ENCODE results near the gene SMPDL3B. TPM values are rescaled to one million over a fixed set of nuclear protein-coding genes. Genes with fewer than 3 reads are reported as not detected.
A peak's percentile ranks its signal among the peaks of the same experiment; 100 is the strongest.
"Not testable (repeated sequence)": the region's sequence is repeated elsewhere in the genome, so short reads cannot be mapped to it uniquely, and the experiment has no call there.

The SMPDL3B gene
- total RNA-seq, 2 donors from 2014 or later: not detected

DNA sequence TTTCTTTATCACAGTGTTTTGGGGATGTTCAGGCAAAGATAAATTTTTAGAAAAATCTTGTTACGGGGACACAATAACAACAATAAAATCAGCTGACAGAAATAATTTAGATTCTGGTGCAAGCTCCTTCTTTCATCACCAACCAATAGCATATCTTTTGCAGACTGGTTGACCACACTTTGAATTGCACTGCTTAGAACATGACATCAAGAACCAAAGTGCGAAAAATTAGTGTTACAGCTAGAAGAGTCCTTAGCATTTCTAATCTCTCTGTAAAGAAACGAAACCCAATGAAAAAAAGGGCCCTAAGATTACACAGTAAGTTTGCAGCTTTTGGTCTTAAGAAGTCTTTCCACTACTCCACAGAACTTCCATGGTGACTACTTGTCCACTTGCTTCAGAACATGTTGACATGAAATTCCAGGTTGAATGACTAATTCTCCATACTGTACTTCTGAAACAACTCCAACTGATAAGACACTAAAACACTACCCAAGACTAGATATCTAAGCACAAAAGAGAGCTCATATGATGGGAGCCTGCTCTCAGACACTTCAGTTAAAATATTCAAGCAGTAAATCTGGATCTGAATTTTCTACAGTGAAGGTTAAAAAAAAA, 56.2 kb downstream of the SMPDL3B start:
- Mint-ChIP-seq H3K36me3 (ENCODE audit: low read depth) (peaks cover 3% of the 10 kb centered on the region), H3K4me1 (peaks cover 19% of the 10 kb centered on the region), H3K4me3 (peak overlapping the region; percentile 49), H3K27me3 (no peaks in the 10 kb centered on the region), H3K27ac (no peak overlapping the region)
- no peaks in the 10 kb centered on the region for H3K9me3 ChIP-seq (ENCODE audit: control insufficient read depth, low read length, poor library complexity, severe bottlenecking)
- DNase-seq (no peak), ATAC-seq (no peak)

DNA sequence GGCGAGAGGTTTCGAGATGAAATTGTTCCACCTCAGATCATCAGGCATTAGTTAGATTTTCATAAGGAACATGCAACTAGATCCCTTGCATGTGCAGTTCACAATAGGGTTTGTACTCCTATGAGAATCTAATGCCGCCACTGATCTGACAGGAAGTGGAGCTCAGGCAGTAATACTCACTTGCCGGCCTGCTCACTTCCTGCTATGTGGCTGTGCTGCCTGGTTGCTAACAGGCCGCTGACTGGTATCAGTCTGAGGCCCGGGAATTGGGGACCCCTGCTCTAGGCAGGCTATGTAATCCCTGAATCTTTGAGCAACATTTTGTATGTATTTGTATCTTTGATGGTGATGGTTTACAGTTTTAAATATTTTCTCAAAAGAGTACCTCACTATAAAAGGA, 57.5 kb downstream of the SMPDL3B start:
- H3K4me3 Mint-ChIP-seq: peak overlapping the region; percentile 31
- H3K4me1 Mint-ChIP-seq: peaks cover 16% of the 10 kb centered on the region
- peak; percentile 94 for ATAC-seq
- DNase-seq: peak; percentile 17 to 36 (median 33)
- H3K36me3 Mint-ChIP-seq (ENCODE audit: low read depth): peaks cover 3% of the 10 kb centered on the region
- no peaks in the 10 kb centered on the region for H3K27me3 Mint-ChIP-seq
- H3K27ac Mint-ChIP-seq: peak overlapping the region; percentile 79
- no peaks in the 10 kb centered on the region for H3K9me3 ChIP-seq (ENCODE audit: control insufficient read depth, low read length, poor library complexity, severe bottlenecking)

DNA sequence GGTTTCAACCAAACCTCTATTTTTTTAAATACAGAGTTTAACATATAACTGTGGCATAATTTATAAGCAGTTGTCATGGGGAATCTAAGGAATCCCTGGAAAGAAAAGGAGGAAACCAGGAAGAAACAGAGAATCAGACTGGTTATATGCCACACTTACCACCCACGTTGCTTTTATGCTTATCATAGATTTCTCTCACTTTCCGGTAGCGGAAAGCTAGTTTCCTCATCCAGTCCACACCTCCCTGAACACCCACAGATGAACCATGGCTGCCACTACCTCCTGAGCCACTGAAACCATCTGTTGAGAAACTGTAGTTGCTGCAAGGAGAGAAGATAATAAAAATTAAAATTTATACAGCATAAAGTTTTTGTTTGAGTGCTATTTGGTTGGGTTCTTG, 58.4 kb downstream of the SMPDL3B start:
- ATAC-seq: peak; percentile 70
- DNase-seq: no peak
- H3K27me3 Mint-ChIP-seq: no peaks in the 10 kb centered on the region
- peaks cover 7% of the 10 kb centered on the region for H3K36me3 Mint-ChIP-seq (ENCODE audit: low read depth)
- no peaks in the 10 kb centered on the region for H3K9me3 ChIP-seq (ENCODE audit: control insufficient read depth, low read length, poor library complexity, severe bottlenecking)
- H3K4me3 Mint-ChIP-seq: peak overlapping the region; percentile 19
- peaks cover 18% of the 10 kb centered on the region for H3K4me1 Mint-ChIP-seq
- peak overlapping the region; percentile 79 for H3K27ac Mint-ChIP-seq

DNA sequence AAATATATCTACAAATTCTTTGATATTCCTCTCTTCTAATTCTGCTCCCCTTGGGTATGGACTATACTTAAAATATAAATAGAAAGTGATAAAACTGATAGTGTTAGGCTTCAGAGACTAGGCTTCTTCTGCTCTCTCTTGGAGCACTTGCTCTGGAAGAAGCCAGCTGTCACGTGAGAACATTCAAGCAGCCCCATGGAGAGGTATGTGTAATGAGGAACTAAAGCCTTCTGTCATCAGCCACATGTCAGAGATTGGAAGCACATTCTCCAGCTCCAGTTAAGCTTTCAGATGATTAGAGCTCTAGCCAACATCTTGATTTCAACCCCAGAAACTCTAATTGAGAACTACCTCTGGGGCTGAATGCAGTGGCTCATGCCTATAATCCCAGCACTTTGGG, 59.3 kb downstream of the SMPDL3B start:
- H3K27ac Mint-ChIP-seq: no peak overlapping the region

DNA sequence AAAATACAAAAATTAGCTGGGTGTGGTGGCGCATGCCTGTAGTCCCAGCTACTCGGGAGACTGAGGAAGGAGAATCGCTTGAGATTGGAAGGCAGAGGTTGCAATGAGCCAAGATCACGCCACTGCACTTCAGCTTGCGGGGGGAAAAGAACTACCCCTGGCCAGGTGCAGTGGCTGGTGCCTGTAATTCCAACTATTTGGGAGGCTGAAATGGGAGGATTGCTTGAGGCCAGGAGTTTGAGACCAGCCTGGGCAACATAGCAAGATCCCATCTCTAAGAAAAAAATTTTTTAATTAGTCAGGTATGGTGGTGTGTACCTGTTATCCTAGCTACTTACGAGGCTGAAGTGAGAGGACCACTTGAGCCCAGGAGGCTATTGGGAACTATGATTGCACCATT, 59.7 kb downstream of the SMPDL3B start:
- H3K27ac Mint-ChIP-seq; ATAC-seq; DNase-seq; H3K36me3 Mint-ChIP-seq (ENCODE audit: low read depth); H3K4me3 Mint-ChIP-seq; H3K9me3 ChIP-seq (ENCODE audit: control insufficient read depth, low read length, poor library complexity, severe bottlenecking); H3K27me3 Mint-ChIP-seq: not testable (repeated sequence)
- H3K4me1 Mint-ChIP-seq: peaks cover 18% of the 10 kb centered on the region

More for the DNA sequence above, 59.3 kb downstream of the SMPDL3B start:
- peaks cover 18% of the 10 kb centered on the region for H3K4me1 Mint-ChIP-seq
- no peaks in the 10 kb centered on the region for H3K9me3 ChIP-seq (ENCODE audit: control insufficient read depth, low read length, poor library complexity, severe bottlenecking)
- DNase-seq (no peak), ATAC-seq (no peak)
- H3K36me3 Mint-ChIP-seq (ENCODE audit: low read depth): peaks cover 7% of the 10 kb centered on the region
- no peaks in the 10 kb centered on the region for H3K27me3 Mint-ChIP-seq
- no peak overlapping the region for H3K4me3 Mint-ChIP-seq

DNA sequence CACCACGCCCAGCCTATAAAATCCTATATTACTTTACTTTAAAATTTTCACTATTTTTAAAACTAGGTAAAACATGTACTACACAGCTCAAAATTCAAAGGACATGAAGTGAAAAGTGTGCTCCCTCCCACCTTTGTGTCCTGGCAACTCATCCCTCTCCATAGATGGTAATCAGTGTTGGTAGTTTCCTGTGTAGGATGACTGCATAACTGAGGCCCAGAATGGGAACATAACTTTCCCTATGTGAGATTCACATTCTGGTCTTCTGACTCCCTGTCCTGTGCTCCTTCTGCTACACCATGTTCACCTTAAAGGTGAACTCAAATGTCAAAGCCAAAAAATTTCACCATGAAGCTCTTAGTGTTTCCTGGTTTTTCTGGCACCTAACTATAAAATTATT, 64.3 kb downstream of the SMPDL3B start:
- Mint-ChIP-seq H3K4me1 (peaks cover 5% of the 10 kb centered on the region), H3K4me3 (no peak overlapping the region), H3K36me3 (ENCODE audit: low read depth) (peaks cover 3% of the 10 kb centered on the region), H3K27ac (no peak overlapping the region), H3K27me3 (no peaks in the 10 kb centered on the region)
- ATAC-seq (no peak), DNase-seq (no peak)
- no peaks in the 10 kb centered on the region for H3K9me3 ChIP-seq (ENCODE audit: control insufficient read depth, low read length, poor library complexity, severe bottlenecking)

DNA sequence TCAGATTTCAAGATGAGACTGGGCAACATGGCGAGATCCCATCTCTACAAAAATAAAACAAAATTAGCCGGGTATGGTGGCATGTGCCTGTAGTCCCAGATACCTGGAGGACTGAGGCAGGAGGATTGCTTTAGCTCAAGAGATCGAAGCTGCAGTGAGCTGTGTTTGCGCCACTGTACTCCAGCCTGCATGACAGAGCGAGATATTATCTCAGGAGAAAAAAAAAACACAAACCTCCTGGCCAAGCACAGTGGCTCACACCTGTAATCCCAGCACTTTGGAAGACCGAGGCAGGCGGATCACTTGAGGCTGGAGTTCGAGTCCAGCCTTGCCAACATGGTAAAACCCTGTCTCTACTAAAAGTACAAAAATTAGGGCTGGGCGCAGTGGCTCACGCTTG, 67.8 kb downstream of the SMPDL3B start:
- Mint-ChIP-seq H3K36me3 (ENCODE audit: low read depth) (no peaks in the 10 kb centered on the region), H3K4me3 (no peak overlapping the region), H3K27ac (no peak overlapping the region), H3K27me3 (no peaks in the 10 kb centered on the region), H3K4me1 (peaks cover 4% of the 10 kb centered on the region)
- ATAC-seq (no peak), DNase-seq (no peak)
- H3K9me3 ChIP-seq (ENCODE audit: control insufficient read depth, low read length, poor library complexity, severe bottlenecking): no peaks in the 10 kb centered on the region

DNA sequence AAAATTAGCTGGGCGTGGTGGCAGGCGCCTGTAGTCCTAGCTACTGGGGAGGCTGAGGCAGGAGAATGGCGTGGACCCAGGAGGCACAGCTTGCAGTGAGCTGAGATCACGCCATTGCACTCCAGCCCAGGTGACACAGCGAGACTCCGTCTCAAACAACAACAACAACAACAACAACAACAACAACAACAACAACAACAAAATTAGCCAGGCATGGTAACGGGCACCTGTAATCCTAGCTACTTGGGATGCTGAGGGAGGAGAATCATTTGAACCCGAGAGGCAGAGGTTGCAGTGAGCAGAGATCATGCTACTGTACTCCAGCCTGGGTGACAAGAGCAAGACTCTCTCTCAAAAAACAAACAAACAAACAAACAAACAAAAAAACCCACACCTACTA, 68.3 kb downstream of the SMPDL3B start:
- not testable (repeated sequence) for H3K36me3 Mint-ChIP-seq (ENCODE audit: low read depth); ATAC-seq; H3K27me3 Mint-ChIP-seq; H3K9me3 ChIP-seq (ENCODE audit: control insufficient read depth, low read length, poor library complexity, severe bottlenecking); H3K4me1 Mint-ChIP-seq; H3K27ac Mint-ChIP-seq; DNase-seq; H3K4me3 Mint-ChIP-seq

Other genes with a start within 250 kb of the SMPDL3B start
- gene FAM76A, start 209.0 kb upstream of the SMPDL3B start, total RNA-seq: 10 to 100 TPM; 17.7 to 25.9 TPM
- 10 to 100 TPM; 23.4 to 27.7 TPM for gene STX12, start 161.8 kb upstream of the SMPDL3B start, total RNA-seq
- gene PPP1R8, start 104.2 kb upstream of the SMPDL3B start, total RNA-seq: 10 to 100 TPM; 19.6 to 21.4 TPM
- 10 to 100 TPM; 33.6 to 72.0 TPM for gene THEMIS2, start 62.5 kb upstream of the SMPDL3B start, total RNA-seq
- 10 to 100 TPM; 21.3 to 33.3 TPM for gene RPA2, start 20.4 kb upstream of the SMPDL3B start, total RNA-seq
- 1 to 10 TPM; 4.6 to 7.3 TPM for gene XKR8, start 25.0 kb downstream of the SMPDL3B start, total RNA-seq
- gene EYA3, start 153.6 kb downstream of the SMPDL3B start, total RNA-seq: 10 to 100 TPM; 12.5 to 13.8 TPM
- 1 to 10 TPM; 2.4 to 2.9 TPM for gene PTAFR, start 241.7 kb downstream of the SMPDL3B start, total RNA-seq